ENCODE measurements around the gene IQCK.

GRCh38 chr16:19694989-19695388, 23.1 kb upstream of the IQCK start:
- TF ChIP-seq, protein P1, sequence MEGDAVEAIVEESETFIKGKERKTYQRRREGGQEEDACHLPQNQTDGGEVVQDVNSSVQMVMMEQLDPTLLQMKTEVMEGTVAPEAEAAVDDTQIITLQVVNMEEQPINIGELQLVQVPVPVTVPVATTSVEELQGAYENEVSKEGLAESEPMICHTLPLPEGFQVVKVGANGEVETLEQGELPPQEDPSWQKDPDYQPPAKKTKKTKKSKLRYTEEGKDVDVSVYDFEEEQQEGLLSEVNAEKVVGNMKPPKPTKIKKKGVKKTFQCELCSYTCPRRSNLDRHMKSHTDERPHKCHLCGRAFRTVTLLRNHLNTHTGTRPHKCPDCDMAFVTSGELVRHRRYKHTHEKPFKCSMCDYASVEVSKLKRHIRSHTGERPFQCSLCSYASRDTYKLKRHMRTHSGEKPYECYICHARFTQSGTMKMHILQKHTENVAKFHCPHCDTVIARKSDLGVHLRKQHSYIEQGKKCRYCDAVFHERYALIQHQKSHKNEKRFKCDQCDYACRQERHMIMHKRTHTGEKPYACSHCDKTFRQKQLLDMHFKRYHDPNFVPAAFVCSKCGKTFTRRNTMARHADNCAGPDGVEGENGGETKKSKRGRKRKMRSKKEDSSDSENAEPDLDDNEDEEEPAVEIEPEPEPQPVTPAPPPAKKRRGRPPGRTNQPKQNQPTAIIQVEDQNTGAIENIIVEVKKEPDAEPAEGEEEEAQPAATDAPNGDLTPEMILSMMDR (IDR thresholded peaks at IDR 0.05), result no peak
- no peak for TF ChIP-seq POLR2A (IDR thresholded peaks at IDR 0.05)

Measured in right lobe of liver (tissue), 4 donors.